Sciatic nerve (tissue), 1 donor: ENCODE results near the gene SHC3. TPM values are rescaled to one million over a fixed set of nuclear protein-coding genes. Genes with fewer than 3 reads are reported as not detected.

ENCODE experiments used
- total RNA-seq: library from RNA; stranded (reverse); fragmentation: NEBNext Ultra II Directional; extraction: Animal tissue kit (Norgen Biotek cat#: 25700); gene quantifications from one replicate; pipeline ENCODE4 v1.2.1, GENCODE V29; 2021
- donor health status: DM: no; HTN: no; CAD: no.

Gene SHC3
- total RNA-seq, 1 donor from 2014 or later, result 5.3 TPM

Other genes starting within 250 kb of the SHC3 start
- 16.9 TPM for gene S1PR3, start 187.3 kb downstream of the SHC3 start, total RNA-seq
- 4.6 TPM for gene CKS2, start 132.4 kb upstream of the SHC3 start, total RNA-seq
- gene SECISBP2, start 139.7 kb upstream of the SHC3 start, total RNA-seq, result 64.7 TPM